Ascending aorta (tissue), 2 donors: Measurements from ENCODE around the gene CAMK2N2. TPM values are rescaled to one million over a fixed set of nuclear protein-coding genes. Genes with fewer than 3 reads are reported as not detected.

Experiments used
- DNase-seq, 2 donors: peaks; one replicate each; pipeline ENCODE4 v3.0.0-alpha.2; 2019; ENCODE audit warnings: low spot score in 2 of 2
- H3K27ac ChIP-seq, 2 donors: fragments of 200-600 bp; sonication (generic); one replicate each; pipeline ENCODE4 v1.5.1; 2016 to 2017; ENCODE audit warnings: mild to moderate bottlenecking in 1 of 2
- H3K27me3 ChIP-seq: fragments of 200-600 bp; sonication (generic); one replicate; pipeline ENCODE4 v1.5.1; 2017
- H3K36me3 ChIP-seq, 2 donors: fragments of 200-600 bp; sonication (generic); one replicate each; pipeline ENCODE4 v1.5.1; 2016
- H3K4me1 ChIP-seq, 2 donors: fragments of 200-600 bp; sonication (generic); one replicate each; pipeline ENCODE4 v1.5.1; 2016 to 2017; ENCODE audit warnings: mild to moderate bottlenecking in 1 of 2
- H3K4me3 ChIP-seq, 2 donors: fragments of 200-600 bp; sonication (generic); one replicate each; pipeline ENCODE4 v1.5.1; 2016 to 2017; ENCODE audit warnings: mild to moderate bottlenecking in 1 of 2
- H3K9me3 ChIP-seq, 2 donors: fragments of 200-600 bp; sonication (generic); one replicate each; pipeline ENCODE4 v1.5.1; 2016
- intact Hi-C: fragments of 100-400 bp; cut with DNase I; formaldehyde crosslinking; loops from one replicate; pipeline ENCODE4 v1.15.1; 2023
- total RNA-seq: library from RNA; depleted of rRNA; stranded (reverse); fragments of >200 nt; gene quantifications from one replicate; pipeline ENCODE4 v1.1.0, GENCODE V29; 2016
- TF ChIP-seq, protein P1 (sequence below), 3 experiments: fragments of 200-600 bp in 2 of 3; fragments of 450-650 bp in 1 of 3; sonication (generic) in 2 of 3; IDR thresholded peaks; one replicate each; pipeline ENCODE4 v1.5.1; 2016 to 2019; ENCODE audit warnings: antibody characterized with exemption in 3 of 3, mild to moderate bottlenecking in 1 of 3, moderate library complexity in 1 of 3

CAMK2N2 gene
- total RNA-seq, 1 donor from 2014 or later, result not detected

DNA sequence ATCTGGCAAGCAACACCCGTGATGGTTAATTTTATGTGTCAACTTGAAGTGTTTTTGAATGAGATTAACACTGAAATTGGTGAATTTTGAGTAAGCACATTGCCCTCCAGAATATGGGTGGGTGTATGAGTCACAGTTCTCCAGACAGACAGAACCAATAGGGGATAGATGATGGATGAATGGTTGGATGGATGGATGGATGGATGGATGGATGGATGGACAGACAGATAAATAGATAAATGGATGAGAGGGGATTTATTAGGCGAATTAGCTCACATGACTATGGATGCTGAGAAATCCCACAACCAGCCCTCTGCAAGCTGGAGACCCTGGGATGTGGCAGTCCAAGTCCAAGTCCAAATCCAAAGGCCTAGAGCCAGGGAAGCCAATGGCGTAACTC is 37.4 kb downstream of the CAMK2N2 start:
- TF ChIP-seq, protein P1, sequence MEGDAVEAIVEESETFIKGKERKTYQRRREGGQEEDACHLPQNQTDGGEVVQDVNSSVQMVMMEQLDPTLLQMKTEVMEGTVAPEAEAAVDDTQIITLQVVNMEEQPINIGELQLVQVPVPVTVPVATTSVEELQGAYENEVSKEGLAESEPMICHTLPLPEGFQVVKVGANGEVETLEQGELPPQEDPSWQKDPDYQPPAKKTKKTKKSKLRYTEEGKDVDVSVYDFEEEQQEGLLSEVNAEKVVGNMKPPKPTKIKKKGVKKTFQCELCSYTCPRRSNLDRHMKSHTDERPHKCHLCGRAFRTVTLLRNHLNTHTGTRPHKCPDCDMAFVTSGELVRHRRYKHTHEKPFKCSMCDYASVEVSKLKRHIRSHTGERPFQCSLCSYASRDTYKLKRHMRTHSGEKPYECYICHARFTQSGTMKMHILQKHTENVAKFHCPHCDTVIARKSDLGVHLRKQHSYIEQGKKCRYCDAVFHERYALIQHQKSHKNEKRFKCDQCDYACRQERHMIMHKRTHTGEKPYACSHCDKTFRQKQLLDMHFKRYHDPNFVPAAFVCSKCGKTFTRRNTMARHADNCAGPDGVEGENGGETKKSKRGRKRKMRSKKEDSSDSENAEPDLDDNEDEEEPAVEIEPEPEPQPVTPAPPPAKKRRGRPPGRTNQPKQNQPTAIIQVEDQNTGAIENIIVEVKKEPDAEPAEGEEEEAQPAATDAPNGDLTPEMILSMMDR (IDR thresholded peaks at IDR 0.05), result no peak
- Histone ChIP-seq H3K27me3 (no peaks in the 10 kb centered on the region), H3K4me3 (no peak overlapping the region), H3K36me3 (no peaks in the 10 kb centered on the region), H3K27ac (no peak overlapping the region), H3K9me3 (no peaks in the 10 kb centered on the region), H3K4me1 (no peaks in the 10 kb centered on the region)
- intact Hi-C loops, result no loop called here
- DNase-seq, result no peak

DNA sequence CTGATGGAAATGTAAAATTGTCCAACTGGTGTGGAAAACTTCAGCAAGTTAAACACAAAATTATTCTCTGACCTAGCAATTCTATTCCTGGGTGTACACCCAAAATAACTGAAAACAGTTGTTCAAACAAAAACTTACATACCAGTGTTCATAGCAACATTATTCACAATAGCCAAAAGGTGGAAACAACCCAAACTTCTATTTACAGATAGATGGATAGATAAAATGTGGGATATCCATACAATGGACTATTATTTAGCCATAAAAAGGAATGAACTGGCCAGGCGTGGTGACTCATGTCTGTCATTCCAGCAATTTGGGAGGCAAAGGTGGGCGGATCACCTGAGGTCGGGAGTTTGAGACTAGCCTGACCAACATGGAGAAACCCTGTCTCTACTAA is 38.8 kb downstream of the CAMK2N2 start:
- H3K4me1 ChIP-seq, result no peaks in the 10 kb centered on the region
- TF ChIP-seq, protein P1 (IDR thresholded peaks at IDR 0.05), result no peak
- no peaks in the 10 kb centered on the region for H3K9me3 ChIP-seq
- intact Hi-C loops, result no loop called here
- H3K4me3 ChIP-seq, result no peak overlapping the region
- DNase-seq, result no peak
- H3K27me3 ChIP-seq, result no peaks in the 10 kb centered on the region
- H3K36me3 ChIP-seq, result no peaks in the 10 kb centered on the region
- no peak overlapping the region for H3K27ac ChIP-seq

DNA sequence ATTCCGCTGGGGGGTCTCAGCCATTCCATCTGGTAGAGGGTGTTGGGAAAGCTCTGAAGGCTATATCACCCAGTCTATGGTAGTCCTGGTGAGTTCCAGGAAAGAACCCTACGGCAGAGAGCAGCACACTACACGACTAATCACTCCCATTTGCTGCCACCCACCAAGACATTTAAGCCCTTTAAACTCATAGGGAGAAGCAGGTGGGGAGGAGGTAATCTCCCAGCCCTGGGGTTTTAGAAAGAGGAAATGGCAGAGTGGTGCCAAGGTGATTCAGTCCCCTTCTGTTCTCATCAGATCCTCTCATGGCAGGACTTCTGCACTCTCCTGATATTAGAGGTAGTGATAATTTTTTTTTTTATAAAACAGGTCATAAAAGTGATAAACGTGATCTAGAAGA is 42.5 kb downstream of the CAMK2N2 start:
- Histone ChIP-seq H3K27me3 (peaks cover 3% of the 10 kb centered on the region), H3K27ac (no peak overlapping the region), H3K9me3 (no peaks in the 10 kb centered on the region), H3K36me3 (no peaks in the 10 kb centered on the region), H3K4me3 (no peak overlapping the region), H3K4me1 (no peaks in the 10 kb centered on the region)
- intact Hi-C loops, result no loop called here
- TF ChIP-seq, protein P1 (IDR thresholded peaks at IDR 0.05), result no peak
- no peak for DNase-seq

DNA sequence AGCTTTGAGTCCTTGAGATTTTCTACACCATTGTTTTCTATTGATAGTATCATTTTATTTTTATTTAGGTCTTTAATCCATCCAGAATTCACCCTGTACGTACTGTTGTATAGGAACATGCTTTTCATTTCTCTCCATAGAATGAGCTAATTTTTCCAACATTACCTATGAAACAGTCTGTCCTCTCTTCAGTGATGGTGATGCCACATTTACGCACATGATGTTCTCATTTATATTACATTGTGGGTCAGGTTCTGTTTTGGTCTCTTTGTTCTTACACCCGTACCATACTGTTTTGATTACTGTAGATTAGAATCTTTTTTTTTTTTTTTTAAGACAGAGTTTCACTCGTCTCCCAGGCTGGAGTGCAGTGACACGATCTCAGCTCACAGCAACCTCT is 49.6 kb downstream of the CAMK2N2 start:
- no peak for DNase-seq
- peaks cover 3% of the 10 kb centered on the region for H3K27me3 ChIP-seq
- no peaks in the 10 kb centered on the region for H3K4me1 ChIP-seq
- intact Hi-C loops, result no loop called here
- no peaks in the 10 kb centered on the region for H3K9me3 ChIP-seq
- no peak overlapping the region for H3K4me3 ChIP-seq
- no peaks in the 10 kb centered on the region for H3K36me3 ChIP-seq
- TF ChIP-seq, protein P1 (IDR thresholded peaks at IDR 0.05), result no peak
- no peak overlapping the region for H3K27ac ChIP-seq

DNA sequence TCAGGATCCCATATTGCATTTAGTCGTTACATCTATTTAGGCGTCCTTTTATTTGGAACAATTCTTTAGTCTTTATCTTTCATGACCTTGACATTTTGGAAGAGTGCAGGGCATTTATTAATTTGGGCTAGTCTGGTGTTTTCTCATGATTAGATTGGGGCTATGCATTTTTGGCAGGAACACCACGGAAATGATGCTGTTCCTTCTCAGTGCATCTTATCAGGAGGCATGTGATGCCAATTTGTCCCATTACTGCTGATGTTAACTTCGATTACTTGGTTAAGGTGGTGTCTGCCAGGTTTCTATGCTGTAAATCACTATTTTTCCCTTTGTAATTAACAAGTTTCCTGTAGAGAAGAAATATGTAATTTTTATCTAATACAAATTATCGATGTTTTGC is 50.1 kb downstream of the CAMK2N2 start:
- no peak overlapping the region for H3K27ac ChIP-seq

More for the DNA sequence above, 50.1 kb downstream of the CAMK2N2 start:
- no peaks in the 10 kb centered on the region for H3K36me3 ChIP-seq
- TF ChIP-seq, protein P1 (IDR thresholded peaks at IDR 0.05), result no peak
- DNase-seq, result no peak
- H3K4me1 ChIP-seq, result no peaks in the 10 kb centered on the region
- no peaks in the 10 kb centered on the region for H3K9me3 ChIP-seq
- H3K27me3 ChIP-seq, result peaks cover 3% of the 10 kb centered on the region
- H3K4me3 ChIP-seq, result no peak overlapping the region
- intact Hi-C loops, result no loop called here

Other genes with a start within 250 kb of the CAMK2N2 start
- gene ABCC5, start 243.7 kb downstream of the CAMK2N2 start, total RNA-seq, result 16.2 TPM
- not detected for gene HTR3D, start 229.8 kb downstream of the CAMK2N2 start, total RNA-seq
- not detected for gene HTR3C, start 208.5 kb downstream of the CAMK2N2 start, total RNA-seq
- gene HTR3E, start 164.5 kb downstream of the CAMK2N2 start, total RNA-seq, result not detected
- gene EIF2B5, start 126.2 kb downstream of the CAMK2N2 start, total RNA-seq, result 24.7 TPM
- 36.6 TPM for gene DVL3, start 106.2 kb downstream of the CAMK2N2 start, total RNA-seq
- gene AP2M1, start 86.7 kb downstream of the CAMK2N2 start, total RNA-seq, result 101 TPM
- gene ABCF3, start 75.4 kb downstream of the CAMK2N2 start, total RNA-seq, result 93.3 TPM
- gene VWA5B2, start 32.0 kb downstream of the CAMK2N2 start, total RNA-seq, result 0.32 TPM
- gene ALG3, start 12.6 kb downstream of the CAMK2N2 start, total RNA-seq, result 167 TPM
- gene EEF1AKMT4, start 11.9 kb downstream of the CAMK2N2 start, total RNA-seq, result 4.8 TPM
- gene ECE2, start 14.5 kb upstream of the CAMK2N2 start, total RNA-seq, result not detected
- gene PSMD2, start 37.7 kb upstream of the CAMK2N2 start, total RNA-seq, result 151 TPM
- 192 TPM for gene EIF4G1, start 53.1 kb upstream of the CAMK2N2 start, total RNA-seq
- 47.7 TPM for gene FAM131A, start 76.0 kb upstream of the CAMK2N2 start, total RNA-seq
- 31.2 TPM for gene CLCN2, start 100.1 kb upstream of the CAMK2N2 start, total RNA-seq
- gene POLR2H, start 100.2 kb upstream of the CAMK2N2 start, total RNA-seq, result 26.0 TPM
- not detected for gene THPO, start 116.7 kb upstream of the CAMK2N2 start, total RNA-seq
- 172 TPM for gene CHRD, start 118.5 kb upstream of the CAMK2N2 start, total RNA-seq